Gastroesophageal sphincter (tissue), 4 donors: Measurements from ENCODE around the gene VWA8. TPM values are rescaled to one million over a fixed set of nuclear protein-coding genes. Genes with fewer than 3 reads are reported as not detected.
"Not testable (repeated sequence)": the region's sequence is repeated elsewhere in the genome, so short reads cannot be mapped to it uniquely, and the experiment has no call there.

Experiments used
- ATAC-seq: fragments of 150-250 bp; one replicate; pipeline ENCODE4 v1.9.1; 2016; ENCODE audit warnings: mild to moderate bottlenecking, moderate library complexity
- H3K27ac ChIP-seq, 4 donors: fragments of 200-600 bp; sonication (generic) in 3 of 4; 1 replicate in 3 of 4; 2 replicates in 1 of 4; pipeline ENCODE4 v1.5.1; 2016 to 2019
- H3K27me3 ChIP-seq: fragments of 200-600 bp; sonication (generic); one replicate; pipeline ENCODE4 v1.5.1; 2019
- H3K36me3 ChIP-seq, 2 donors: fragments of 200-600 bp; sonication (generic); one replicate each; pipeline ENCODE4 v1.5.1; 2019; ENCODE audit warnings: control low read depth in 1 of 2
- H3K4me1 ChIP-seq, 3 donors: fragments of 200-600 bp; sonication (generic); 1 replicate in 2 of 3; 2 replicates in 1 of 3; pipeline ENCODE4 v1.5.1; 2016 to 2019; ENCODE audit warnings: control low read depth in 2 of 3
- H3K4me3 ChIP-seq, 2 donors: fragments of 200-600 bp; sonication (generic); one replicate each; pipeline ENCODE4 v1.5.1; 2019; ENCODE audit warnings: mild to moderate bottlenecking in 1 of 2, moderate library complexity in 1 of 2
- H3K9me3 ChIP-seq, 3 donors: fragments of 200-600 bp; sonication (generic); one replicate each; pipeline ENCODE4 v1.5.1; 2017 to 2019; ENCODE audit warnings: control low read depth in 2 of 3
- EP300 ChIP-seq: sonication (generic); formaldehyde crosslinking; IDR thresholded peaks from one replicate; pipeline ENCODE4 v1.6.1; 2017; ENCODE audit warnings: antibody characterized with exemption, mild to moderate bottlenecking
- POLR2A ChIP-seq, 2 donors: fragments of 450-650 bp; IDR thresholded peaks; one replicate each; pipeline ENCODE4 v1.6.1; 2017; ENCODE audit warnings: antibody characterized with exemption in 2 of 2, mild to moderate bottlenecking in 2 of 2, moderate library complexity in 1 of 2
- POLR2AphosphoS5 ChIP-seq: sonication (generic); formaldehyde crosslinking; IDR thresholded peaks from one replicate; pipeline ENCODE4 v1.6.1; 2017; ENCODE audit warnings: antibody characterized with exemption
- WGBS, 2 donors: methylation state at CpG; one replicate each; pipeline ENCODE4 v1.1.5; 2018; ENCODE audit warnings: low coverage in 1 of 2; 5-methylcytosine and 5-hydroxymethylcytosine counted together
- total RNA-seq, 4 donors: library from RNA; depleted of rRNA; stranded (reverse); fragments of >200 nt; gene quantifications; one replicate each; pipeline ENCODE4 v1.1.0, GENCODE V29; 2016
- TF ChIP-seq, protein P1 (sequence below), 4 experiments: fragments of 200-600 bp in 2 of 4; fragments of 450-650 bp in 2 of 4; sonication (generic) in 1 of 4; IDR thresholded peaks; one replicate each; pipeline ENCODE4 v1.5.1; 2017 to 2019; ENCODE audit warnings: antibody characterized with exemption in 4 of 4, mild to moderate bottlenecking in 2 of 4, moderate library complexity in 2 of 4

VWA8 gene
- total RNA-seq, 4 donors from 2014 or later: 20.3 to 34.7 (median 23.9) TPM

DNA sequence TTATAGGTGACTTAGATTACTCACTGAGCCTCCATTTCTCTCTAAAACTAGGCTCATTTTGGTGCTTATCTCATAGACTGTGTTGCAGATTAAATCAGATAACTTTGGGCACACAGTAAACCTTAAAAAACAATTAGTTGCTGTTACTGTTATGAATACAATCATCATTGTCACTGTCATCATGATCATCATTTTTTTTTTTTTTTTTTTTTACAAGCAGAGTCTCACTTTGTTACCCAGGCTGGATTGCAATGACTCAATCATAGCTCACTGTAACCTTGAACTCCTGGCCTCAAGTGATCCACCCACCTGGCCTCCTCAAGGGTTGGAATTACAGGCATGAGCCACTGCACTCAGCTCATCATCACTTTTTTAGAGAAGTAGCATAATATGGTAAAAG lies 60.0 kb downstream of the VWA8 start:
- Histone ChIP-seq H3K9me3 (no peaks in the 10 kb centered on the region), H3K27me3 (no peaks in the 10 kb centered on the region), H3K4me3 (no peak overlapping the region), H3K4me1 (no peaks in the 10 kb centered on the region), H3K36me3 (peaks cover 0 to 13% of the 10 kb centered on the region in 2 donors), H3K27ac (no peak overlapping the region)
- no peak for ATAC-seq
- TF ChIP-seq POLR2A (IDR thresholded peaks at IDR 0.05) (no peak), EP300 (no peak), POLR2AphosphoS5 (no peak)
- TF ChIP-seq, protein P1, sequence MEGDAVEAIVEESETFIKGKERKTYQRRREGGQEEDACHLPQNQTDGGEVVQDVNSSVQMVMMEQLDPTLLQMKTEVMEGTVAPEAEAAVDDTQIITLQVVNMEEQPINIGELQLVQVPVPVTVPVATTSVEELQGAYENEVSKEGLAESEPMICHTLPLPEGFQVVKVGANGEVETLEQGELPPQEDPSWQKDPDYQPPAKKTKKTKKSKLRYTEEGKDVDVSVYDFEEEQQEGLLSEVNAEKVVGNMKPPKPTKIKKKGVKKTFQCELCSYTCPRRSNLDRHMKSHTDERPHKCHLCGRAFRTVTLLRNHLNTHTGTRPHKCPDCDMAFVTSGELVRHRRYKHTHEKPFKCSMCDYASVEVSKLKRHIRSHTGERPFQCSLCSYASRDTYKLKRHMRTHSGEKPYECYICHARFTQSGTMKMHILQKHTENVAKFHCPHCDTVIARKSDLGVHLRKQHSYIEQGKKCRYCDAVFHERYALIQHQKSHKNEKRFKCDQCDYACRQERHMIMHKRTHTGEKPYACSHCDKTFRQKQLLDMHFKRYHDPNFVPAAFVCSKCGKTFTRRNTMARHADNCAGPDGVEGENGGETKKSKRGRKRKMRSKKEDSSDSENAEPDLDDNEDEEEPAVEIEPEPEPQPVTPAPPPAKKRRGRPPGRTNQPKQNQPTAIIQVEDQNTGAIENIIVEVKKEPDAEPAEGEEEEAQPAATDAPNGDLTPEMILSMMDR (IDR thresholded peaks at IDR 0.05): no peak

- not testable (repeated sequence) for H3K4me1 ChIP-seq, H3K27me3 ChIP-seq, H3K4me3 ChIP-seq, H3K27ac ChIP-seq, ATAC-seq, H3K9me3 ChIP-seq
- WGBS, 2 donors: 100% methylated on average over 1 of the region's 24 CpGs; no CpG with 5 or more reads in 1 of the 2 donors
- H3K36me3 ChIP-seq: peaks cover 0 to 10% of the 10 kb centered on the region in 2 donors
These were observed 62.5 kb downstream of the VWA8 start for GRCh38 chr13:41898411-41898810.

DNA sequence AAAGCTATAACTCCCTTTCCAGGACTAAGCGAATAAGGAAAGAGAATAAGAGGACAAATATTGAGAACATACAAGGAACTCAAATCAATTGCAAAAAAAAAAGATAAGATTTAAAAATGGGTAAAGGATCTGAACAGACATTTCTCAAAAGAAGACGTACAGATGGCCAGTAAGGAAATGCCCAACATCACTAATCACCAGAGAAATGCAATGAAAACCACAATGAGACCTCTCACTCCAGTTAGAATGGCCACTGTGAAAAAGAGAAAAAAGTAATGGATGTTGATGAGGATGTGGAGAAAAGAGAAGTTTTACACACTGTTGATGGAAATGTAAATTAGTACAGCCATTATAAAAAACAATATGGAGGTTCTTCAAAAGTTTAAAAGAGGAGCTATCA lies 63.8 kb downstream of the VWA8 start:
- H3K4me1 ChIP-seq: no peaks in the 10 kb centered on the region
- H3K36me3 ChIP-seq: peaks cover 0 to 5% of the 10 kb centered on the region in 2 donors
- no peak for ATAC-seq
- TF ChIP-seq, protein P1 (IDR thresholded peaks at IDR 0.05): no peak
- TF ChIP-seq POLR2A (IDR thresholded peaks at IDR 0.05): no peak
- TF ChIP-seq POLR2AphosphoS5: no peak
- no peak for TF ChIP-seq EP300
- H3K27ac ChIP-seq: no peak overlapping the region
- WGBS, 2 donors: 86 to 91% methylated on average over 1 to 2 of the region's 2 CpGs
- no peaks in the 10 kb centered on the region for H3K9me3 ChIP-seq
- no peaks in the 10 kb centered on the region for H3K27me3 ChIP-seq
- H3K4me3 ChIP-seq: no peak overlapping the region

DNA sequence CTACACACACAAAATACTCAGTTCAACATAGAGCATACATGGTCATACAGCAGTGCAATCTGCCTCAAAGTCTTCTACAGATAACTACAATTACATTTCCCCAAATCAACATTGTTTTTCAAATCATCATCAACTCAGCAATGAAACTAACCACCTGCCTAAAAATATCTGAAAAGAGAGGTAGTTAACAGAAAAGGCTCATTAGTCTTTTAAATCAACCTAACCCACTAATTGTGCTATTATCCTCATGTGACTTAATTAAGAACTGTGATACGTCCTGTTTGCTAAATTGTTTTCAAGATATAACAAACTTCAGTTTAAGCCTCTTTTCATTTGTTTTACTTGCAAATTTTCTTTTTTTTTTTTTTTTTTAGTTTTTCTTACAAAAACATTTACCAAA lies 65.4 kb downstream of the VWA8 start:
- 90 to 92% methylated on average over 1 of the region's 1 CpG for WGBS, 2 donors
- Histone ChIP-seq H3K27me3 (no peaks in the 10 kb centered on the region), H3K4me3 (no peak overlapping the region), H3K9me3 (no peaks in the 10 kb centered on the region), H3K4me1 (no peaks in the 10 kb centered on the region), H3K36me3 (peaks cover 0 to 15% of the 10 kb centered on the region in 2 donors), H3K27ac (no peak overlapping the region)
- no peak for ATAC-seq
- TF ChIP-seq POLR2A (IDR thresholded peaks at IDR 0.05) (no peak), POLR2AphosphoS5 (no peak), EP300 (no peak)
- TF ChIP-seq, protein P1 (IDR thresholded peaks at IDR 0.05): no peak

DNA sequence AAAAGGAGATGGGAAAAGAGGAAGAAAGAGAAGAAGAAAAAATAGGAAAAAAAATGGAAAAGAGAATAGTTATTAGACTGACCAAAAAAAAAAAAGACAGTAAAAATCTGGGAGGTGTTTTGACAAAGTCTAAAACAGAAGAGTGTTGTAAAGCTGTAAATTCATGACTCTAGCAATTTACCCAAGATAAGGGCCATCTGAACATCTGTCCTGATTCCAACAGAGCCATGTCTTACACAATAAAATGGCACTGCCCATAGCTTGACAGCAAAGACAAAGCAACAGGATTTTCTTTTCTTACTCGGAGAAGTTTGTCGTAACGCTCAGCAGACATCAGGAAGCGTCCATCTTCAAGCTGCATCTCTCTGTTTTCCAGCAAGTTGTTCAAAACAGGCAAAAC lies 69.8 kb downstream of the VWA8 start:
- no peaks in the 10 kb centered on the region for H3K9me3 ChIP-seq
- no peak overlapping the region for H3K4me3 ChIP-seq
- WGBS, 2 donors: 90 to 93% methylated on average over 4 of the region's 4 CpGs
- peaks cover 0 to 17% of the 10 kb centered on the region in 2 donors for H3K36me3 ChIP-seq
- no peaks in the 10 kb centered on the region for H3K27me3 ChIP-seq
- TF ChIP-seq EP300: no peak
- no peak for TF ChIP-seq POLR2AphosphoS5
- no peak for TF ChIP-seq POLR2A (IDR thresholded peaks at IDR 0.05)
- TF ChIP-seq, protein P1 (IDR thresholded peaks at IDR 0.05): no peak
- H3K4me1 ChIP-seq: no peaks in the 10 kb centered on the region
- no peak for ATAC-seq
- no peak overlapping the region for H3K27ac ChIP-seq

GRCh38 chr13:41883147-41883546 lies 77.8 kb downstream of the VWA8 start:
- peaks cover 0 to 43% of the 10 kb centered on the region in 2 donors for H3K36me3 ChIP-seq
- H3K4me3 ChIP-seq: no peak overlapping the region
- no peak overlapping the region for H3K27ac ChIP-seq
- TF ChIP-seq, protein P1 (IDR thresholded peaks at IDR 0.05): no peak
- TF ChIP-seq POLR2A (IDR thresholded peaks at IDR 0.05) (no peak), EP300 (no peak), POLR2AphosphoS5 (no peak)
- no peaks in the 10 kb centered on the region for H3K4me1 ChIP-seq
- ATAC-seq: no peak
- no peaks in the 10 kb centered on the region for H3K27me3 ChIP-seq
- H3K9me3 ChIP-seq: no peaks in the 10 kb centered on the region

DNA sequence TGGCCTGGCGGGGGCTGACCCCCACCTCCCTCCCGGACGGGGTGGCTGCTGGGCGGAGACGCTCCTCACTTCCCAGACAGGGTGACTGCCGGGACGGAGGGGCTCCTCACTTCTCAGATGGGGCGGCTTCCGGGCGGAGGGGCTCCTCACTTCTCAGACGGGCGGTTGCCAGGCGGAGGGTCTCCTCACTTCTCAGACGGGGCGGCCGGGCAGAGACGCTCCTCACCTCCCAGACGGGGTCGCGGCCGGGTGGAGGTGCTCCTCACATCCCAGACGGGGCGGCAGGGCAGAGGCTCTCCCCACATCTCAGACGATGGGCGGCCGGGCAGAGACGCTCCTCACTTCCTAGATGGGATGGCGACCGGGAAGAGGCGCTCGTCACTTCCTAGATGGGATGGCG lies 79.0 kb downstream of the VWA8 start:
- H3K27ac ChIP-seq, ATAC-seq, H3K9me3 ChIP-seq, H3K4me1 ChIP-seq, H3K27me3 ChIP-seq, H3K4me3 ChIP-seq: not testable (repeated sequence)
- peaks cover 0 to 43% of the 10 kb centered on the region in 2 donors for H3K36me3 ChIP-seq
- WGBS, 2 donors: no CpG with 5 or more reads among the region's 32 CpGs
